ENCODE measurements around the gene TAF4B.
"Not testable (repeated sequence)": the region's sequence is repeated elsewhere in the genome, so short reads cannot be mapped to it uniquely, and the experiment has no call there.

The TAF4B gene

DNA sequence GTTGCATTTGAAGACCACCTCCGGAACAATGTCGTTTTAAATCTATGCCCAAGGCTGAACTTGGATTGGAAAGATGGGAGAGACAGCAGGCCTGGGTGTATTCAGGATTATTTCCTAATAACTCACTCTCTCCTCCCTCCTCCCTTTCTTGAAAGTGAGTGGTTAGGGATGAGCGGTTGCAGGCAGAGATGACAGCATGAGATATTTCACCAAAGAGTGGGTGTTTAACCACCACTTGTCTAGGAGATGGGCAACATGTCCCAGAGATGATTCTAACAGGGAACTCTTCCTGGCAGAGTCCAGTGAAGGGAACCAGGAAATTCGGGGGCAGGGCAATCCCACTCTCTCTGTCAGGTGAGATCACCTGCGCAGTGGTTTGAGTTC lies 198.9 kb downstream of the TAF4B start:
- no peak for DNase-seq

DNA sequence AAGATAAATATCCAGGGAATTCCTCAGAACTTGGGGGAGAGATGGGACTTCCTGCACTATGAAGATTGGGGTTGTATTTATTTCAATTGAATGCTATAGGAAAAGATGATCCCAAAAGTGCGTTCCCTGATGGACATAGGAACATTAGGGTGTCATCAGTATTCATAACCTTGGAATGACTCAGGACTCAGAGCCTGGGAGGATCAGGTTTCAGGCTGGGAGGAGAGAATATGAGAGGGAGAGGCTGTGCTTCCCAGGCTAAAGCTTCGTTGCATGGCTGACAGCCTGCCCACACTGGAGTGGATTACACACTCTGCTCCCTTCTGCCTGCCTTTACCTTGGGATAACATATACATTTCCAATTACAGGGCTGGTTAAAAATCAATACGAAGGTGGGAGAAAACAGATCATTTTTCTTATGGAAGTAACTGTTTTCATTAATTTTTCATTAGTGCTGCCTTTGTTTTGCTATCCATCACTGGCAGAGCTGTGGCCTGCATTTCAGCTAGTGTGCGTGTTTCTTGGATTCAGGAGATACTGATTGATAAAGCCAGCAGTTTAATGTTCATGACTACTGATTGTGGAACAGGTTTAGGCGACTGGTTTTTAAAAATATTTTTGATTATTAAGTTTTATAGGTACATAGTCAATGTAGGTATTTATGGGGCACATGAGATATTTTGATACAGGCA lies 203.4 kb downstream of the TAF4B start:
- no peak for DNase-seq

DNA sequence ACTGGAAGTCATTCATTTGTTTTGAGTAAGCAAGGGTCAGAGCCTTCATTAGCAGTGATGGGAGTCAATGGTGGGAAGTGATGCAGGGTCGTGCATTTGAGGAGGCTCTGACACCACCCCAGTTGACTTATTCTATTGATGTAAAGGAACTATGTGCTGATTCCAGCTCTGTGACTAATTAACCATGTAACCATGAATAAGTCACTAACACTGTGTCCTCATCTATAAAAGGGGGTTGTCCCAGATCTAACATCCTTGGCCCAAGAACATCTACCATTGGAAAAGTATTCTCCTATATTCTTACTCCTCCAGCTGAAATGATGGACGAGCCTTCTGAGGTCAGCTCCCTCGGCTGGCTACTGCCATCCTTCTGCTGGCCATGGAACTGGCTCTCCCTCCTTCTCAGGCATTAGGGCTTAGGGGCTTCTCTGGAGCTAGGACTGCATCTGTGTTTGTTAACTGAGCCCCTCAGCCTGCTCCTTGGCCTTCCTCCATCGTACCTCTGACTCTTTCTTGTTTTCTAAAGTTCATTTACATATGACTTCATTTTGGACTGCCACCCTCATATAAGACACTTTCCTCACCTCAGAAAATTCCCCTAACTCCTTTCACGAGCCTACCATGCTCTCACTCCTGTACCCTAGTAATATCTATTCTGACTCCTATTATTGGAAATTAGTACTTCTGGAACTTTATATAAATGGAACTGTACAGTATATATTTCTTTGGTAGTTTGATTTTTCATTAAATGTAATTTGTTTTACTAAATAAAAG lies 206.6 kb downstream of the TAF4B start:
- no peak for DNase-seq

DNA sequence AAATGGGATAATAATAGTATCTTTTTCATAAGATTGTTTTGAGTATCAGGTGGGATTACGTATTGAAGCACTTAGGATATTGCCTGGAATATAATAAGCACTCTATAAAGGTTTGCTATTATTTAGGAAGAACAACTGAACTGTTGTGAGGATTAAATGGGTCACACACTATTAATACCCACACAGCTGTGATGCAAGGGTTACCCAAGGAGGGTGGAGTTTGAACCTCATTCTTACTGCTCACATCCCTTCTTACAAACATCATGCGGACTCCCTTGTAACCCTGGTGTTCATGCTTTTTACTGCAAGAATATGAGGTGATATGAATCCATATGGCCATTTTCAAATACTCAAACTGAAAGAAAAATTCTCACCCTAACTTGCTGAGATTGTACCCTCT lies 208.6 kb downstream of the TAF4B start:
- DNase-seq: no peak

DNA sequence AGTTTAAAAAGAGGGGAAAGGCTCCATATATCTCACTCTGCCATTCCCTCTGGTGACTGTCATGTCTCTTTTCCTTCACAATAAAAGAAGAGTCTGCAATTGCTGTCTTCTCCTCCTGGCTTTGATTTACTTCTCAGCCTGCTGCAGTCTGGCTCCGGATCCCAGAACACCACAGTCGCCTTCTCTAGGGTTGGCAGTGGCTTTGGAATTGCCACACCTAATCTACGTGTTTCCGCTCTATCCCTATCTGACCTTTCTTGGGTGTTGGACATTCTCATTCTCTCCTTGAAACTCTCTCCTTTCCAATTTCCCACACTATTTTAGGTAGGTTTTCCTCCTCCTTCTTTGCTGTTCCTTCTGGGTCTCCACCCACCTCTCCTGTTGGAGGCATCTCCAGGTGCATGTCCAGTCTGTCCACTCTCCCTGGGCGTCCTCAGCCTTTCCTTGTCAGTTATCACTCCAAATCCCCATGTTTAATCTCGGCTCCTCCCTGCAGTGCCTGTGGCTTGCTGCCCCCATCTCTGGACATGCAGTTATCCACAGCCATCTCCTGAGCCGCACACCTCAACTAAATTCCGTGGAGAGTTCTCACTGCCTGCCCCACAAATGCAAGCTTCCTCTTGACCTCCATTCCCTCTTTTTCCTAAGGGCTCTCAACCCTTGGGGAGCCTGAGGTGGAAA lies 209.3 kb downstream of the TAF4B start:
- no peak for DNase-seq

DNA sequence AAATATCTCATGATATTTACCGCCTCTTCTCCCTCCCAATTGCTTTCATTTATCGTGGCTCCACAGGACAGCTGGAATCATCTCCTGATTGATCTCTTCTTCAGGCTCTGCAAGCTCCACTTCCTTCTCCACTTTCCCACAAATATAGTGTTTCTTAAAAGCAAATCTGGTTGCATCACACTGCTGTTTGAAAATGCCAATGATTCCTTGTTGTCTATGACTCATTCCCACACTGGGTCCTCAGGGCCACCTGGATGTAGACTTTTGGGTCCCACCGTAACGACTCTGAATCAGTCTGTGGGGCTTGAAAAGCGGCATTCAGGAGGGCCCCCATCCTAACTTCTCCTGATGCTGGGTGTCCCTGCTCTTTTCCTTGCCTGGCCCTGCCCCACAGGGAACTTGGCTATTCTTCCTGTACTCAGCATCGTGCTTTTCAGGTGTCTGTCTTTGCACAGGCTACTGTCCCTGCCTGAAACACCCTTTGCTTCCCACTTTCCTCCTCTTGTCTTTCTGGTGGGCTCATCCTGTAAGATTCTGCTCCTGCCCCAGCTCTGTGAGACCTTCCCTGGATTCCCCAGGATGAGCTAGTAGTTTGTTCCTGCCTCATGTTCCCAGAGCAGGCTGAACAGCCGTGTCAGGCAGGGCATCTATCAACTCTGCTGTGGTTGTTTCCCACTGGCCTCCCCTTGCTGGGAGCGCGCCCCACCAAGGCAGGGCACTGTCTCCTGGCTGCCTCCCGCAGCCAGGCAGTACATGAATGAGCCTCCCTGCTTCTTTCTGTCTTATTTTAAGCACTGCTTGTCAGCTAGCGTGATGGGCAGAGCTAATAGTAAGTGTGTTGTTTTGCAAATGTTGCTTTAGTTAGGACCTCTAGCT lies 210.2 kb downstream of the TAF4B start:
- DNase-seq: no peak

DNA sequence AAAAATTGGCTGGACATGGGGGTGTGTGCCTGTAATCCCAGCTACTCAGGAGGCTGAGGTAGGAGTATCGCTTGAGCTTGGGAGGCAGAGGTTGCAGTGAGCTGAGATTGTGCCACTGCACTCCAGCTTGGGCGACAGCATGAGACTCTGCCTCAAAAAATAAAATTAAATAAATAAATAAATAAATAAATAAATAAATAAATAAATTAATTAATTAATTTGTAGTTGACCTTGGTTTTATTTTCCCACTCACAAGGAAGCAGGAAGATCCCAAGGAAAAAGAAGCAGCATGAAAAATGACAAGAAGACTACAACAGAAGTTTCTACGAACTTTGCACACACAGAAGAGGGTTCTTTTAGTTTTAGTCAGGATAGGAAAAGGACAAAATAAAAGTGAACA lies 211.4 kb downstream of the TAF4B start:
- DNase-seq: not testable (repeated sequence)

DNA sequence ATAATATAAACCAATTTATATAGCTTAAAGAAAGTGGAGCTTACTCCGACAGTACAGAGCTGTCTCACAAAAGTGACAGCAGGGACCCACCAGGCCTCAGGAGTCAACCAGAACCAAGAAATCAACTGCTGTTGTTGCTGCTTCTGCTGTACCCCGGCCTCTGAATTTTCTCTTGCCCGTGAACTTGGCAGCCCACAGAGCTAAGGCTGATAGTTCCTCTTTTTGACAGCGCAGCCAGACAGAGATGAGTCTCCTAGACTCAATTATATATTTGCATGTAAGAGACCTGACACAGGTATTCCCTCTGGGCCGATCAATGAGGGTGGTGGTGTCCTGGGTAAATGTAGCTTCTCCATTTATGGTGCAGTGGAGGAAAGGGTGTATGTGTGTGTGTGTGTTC lies 212.7 kb downstream of the TAF4B start:
- no peak for DNase-seq

DNA sequence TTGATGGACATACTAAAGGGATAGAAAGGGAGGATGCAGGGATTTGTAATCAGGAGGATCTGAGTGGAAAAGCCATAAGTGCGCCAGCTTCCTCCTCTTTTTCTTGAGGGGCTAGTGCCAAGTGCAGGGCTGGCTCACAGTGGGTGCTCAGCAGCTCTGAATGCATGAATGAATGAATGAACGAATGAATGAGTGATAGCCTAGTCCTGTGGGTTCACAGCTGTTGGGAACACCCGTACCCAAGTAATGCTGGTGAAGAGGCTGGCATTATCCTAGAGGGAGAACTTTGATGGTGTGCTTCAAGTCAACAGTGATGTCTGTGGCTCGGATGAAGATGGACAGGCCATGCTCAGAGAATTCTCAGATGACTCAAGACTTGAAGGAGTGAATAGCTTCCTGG lies 213.3 kb downstream of the TAF4B start:
- DNase-seq: no peak

DNA sequence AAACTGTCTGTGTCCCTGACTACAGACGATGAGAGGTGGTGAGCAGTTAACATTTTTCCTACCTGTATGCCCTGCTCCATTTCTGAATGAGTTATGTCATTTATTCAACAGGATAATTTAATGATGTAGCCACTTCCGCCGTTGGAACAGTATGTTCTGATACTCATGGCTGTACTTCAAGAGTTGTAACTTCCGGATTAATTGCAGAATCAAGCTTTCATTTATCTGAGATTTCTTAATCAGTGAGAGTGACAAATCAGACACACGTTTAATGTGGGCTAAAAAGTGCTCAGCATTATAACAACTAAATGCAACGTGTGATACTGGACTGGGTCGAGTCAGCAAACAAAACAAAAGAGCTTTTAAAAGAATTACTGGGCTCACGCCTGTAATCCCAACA lies 214.4 kb downstream of the TAF4B start:
- DNase-seq: no peak
